PC-3 (cell line): ENCODE measurements around the gene TMEM147. TPM values are rescaled to one million over a fixed set of nuclear protein-coding genes. Genes with fewer than 3 reads are reported as not detected.

Experiments used
- ATAC-seq: fragments of 200-7000 bp; cut with Tn5 transposase; 2 replicates; pipeline ENCODE4 v1.9.1; 2020; ENCODE audit warnings: mild to moderate bottlenecking, moderate library complexity
- Bru-seq: library from RNA; stranded (reverse); fragments of 400-500 nt; gene quantifications from one replicate; lab custom pipeline; 2021; lab: Mats Ljungman, UMichigan
- BruChase-seq, 2 experiments: library from RNA; stranded (reverse); fragments of 400-500 nt; gene quantifications; one replicate each; lab custom pipeline; 2021; lab: Mats Ljungman, UMichigan
- BruUV-seq: library from RNA; stranded (reverse); fragments of 400-500 nt; replicated peaks from 2 replicates; lab custom pipeline; 2021; lab: Mats Ljungman, UMichigan
- CTCF ChIA-PET: fragments of 300-600 bp; sonication (Branson Sonifier 250); formaldehyde crosslinking; loops from one replicate; lab custom pipeline; 2022; ENCODE audit warnings: antibody characterized with exemption; lab: Charles Lee
- POLR2A ChIA-PET: fragments of 300-600 bp; sonication (Branson Sonifier 250); formaldehyde crosslinking; loops from one replicate; lab custom pipeline; 2022; ENCODE audit warnings: antibody characterized with exemption; ENCODE audit not compliant: unreplicated experiment; lab: Charles Lee
- DNase-seq: peaks from one replicate; pipeline ENCODE4 v3.0.0-alpha.2; 2015
- H2AFZ ChIP-seq: fragments of 300-600 bp; sonication (generic); 2 replicates; pipeline ENCODE4 v1.6.0; 2016; ENCODE audit warnings: antibody characterized with exemption, low read length
- H3F3A ChIP-seq: fragments of 300-600 bp; sonication (generic); one replicate; pipeline ENCODE4 v1.6.0; 2017; ENCODE audit warnings: antibody characterized with exemption, low read length, control low read depth, mild to moderate bottlenecking; ENCODE audit not compliant: unreplicated experiment
- H3K27ac ChIP-seq: fragments of 300-600 bp; sonication (generic); 2 replicates; pipeline ENCODE4 v1.5.1; 2016; ENCODE audit warnings: mild to moderate bottlenecking, low read length
- H3K27me3 ChIP-seq: fragments of 300-600 bp; sonication (generic); 2 replicates; pipeline ENCODE4 v1.6.1; 2016; ENCODE audit warnings: low read length, mixed read lengths
- H3K36me3 ChIP-seq: fragments of 300-600 bp; sonication (generic); 2 replicates; pipeline ENCODE4 v1.6.1; 2016; ENCODE audit warnings: low read depth, mixed run types, low read length, mixed read lengths
- H3K4me1 ChIP-seq: fragments of 300-600 bp; sonication (generic); 2 replicates; pipeline ENCODE4 v1.5.1; 2016; ENCODE audit warnings: low read length; ENCODE audit not compliant: insufficient read depth
- H3K4me2 ChIP-seq: fragments of 300-600 bp; sonication (generic); 2 replicates; pipeline ENCODE4 v1.6.0; 2016; ENCODE audit warnings: low read length
- H3K4me3 ChIP-seq: fragments of 300-600 bp; sonication (generic); 2 replicates; pipeline ENCODE4 v1.5.1; 2016; ENCODE audit warnings: mild to moderate bottlenecking, low read length, mixed read lengths
- H3K79me2 ChIP-seq: fragments of 300-600 bp; sonication (generic); 2 replicates; pipeline ENCODE4 v1.6.1; 2017; ENCODE audit warnings: low read length, mixed read lengths
- H3K9ac ChIP-seq: fragments of 300-600 bp; sonication (generic); 2 replicates; pipeline ENCODE4 v1.6.0; 2016; ENCODE audit warnings: mild to moderate bottlenecking, low read length
- H3K9me2 ChIP-seq: fragments of 300-600 bp; sonication (generic); replicated peaks from 2 replicates; pipeline ENCODE4 v1.6.1; 2016; ENCODE audit warnings: mixed run types, low read length, mixed read lengths
- H3K9me3 ChIP-seq: fragments of 300-600 bp; sonication (generic); 2 replicates; pipeline ENCODE4 v1.6.1; 2016; ENCODE audit warnings: low read length, mixed read lengths
- H4K20me1 ChIP-seq: fragments of 300-600 bp; sonication (generic); 2 replicates; pipeline ENCODE4 v1.6.1; 2016; ENCODE audit warnings: low read length, mixed read lengths
- EZH2 ChIP-seq: fragments of 300-600 bp; sonication (generic); IDR thresholded peaks from one replicate; pipeline ENCODE4 v1.6.1; 2017; ENCODE audit warnings: antibody characterized with exemption, mild to moderate bottlenecking, low read length; ENCODE audit not compliant: unreplicated experiment
- EZH2phosphoT487 ChIP-seq: fragments of 300-600 bp; sonication (generic); IDR thresholded peaks from 2 replicates; pipeline ENCODE4 v1.6.1; 2018; ENCODE audit warnings: mild to moderate bottlenecking, antibody characterized with exemption, low read length, borderline replicate concordance
- intact Hi-C: fragments of 100-400 bp; cut with micrococcal nuclease; formaldehyde crosslinking; loops from 2 replicates; pipeline ENCODE4 v1.9.0; 2023
- long read RNA-seq: library from polyadenylated mRNA; unstranded; transcript quantifications from one replicate; pipeline ENCODE4 v2.0.0, GENCODE V29; 2021; ENCODE audit not compliant: unreplicated experiment
- total RNA-seq: library from RNA; depleted of rRNA; stranded (reverse); fragments of >200 nt; gene quantifications from 2 replicates; pipeline ENCODE4 v1.2.3, GENCODE V29; 2014; rRNA removed
- TF ChIP-seq, protein P1 (sequence below): fragments of 300-600 bp; sonication (generic); conservative IDR thresholded peaks from 2 replicates; pipeline ENCODE4 v1.5.1; 2017; ENCODE audit warnings: antibody characterized with exemption, low read depth, mild to moderate bottlenecking, low read length

TMEM147 gene
- total RNA-seq, result 191 and 206 TPM in 2 replicates
- percentile 79 among the genes with signal in this experiment for Bru-seq, nascent RNA
- BruChase-seq, experiment 1, labeled RNA remaining after a 6-hour chase, result percentile 89 among the genes with signal in this experiment
- BruChase-seq, experiment 2, labeled RNA remaining after a 2-hour chase, result percentile 82 among the genes with signal in this experiment
- long read RNA-seq, transcript TMEM147-202 (6 exons, 935 nt), result minor isoform, 7 of 217 reads
- long read RNA-seq, transcript TMEM147-201 (7 exons, 899 nt), result major isoform, 94 of 217 reads
- long read RNA-seq, partial matches to known transcripts, result 11 of 217 reads
- long read RNA-seq, other reads (novel, unspliced or antisense), result 104 of 217 reads

DNA sequence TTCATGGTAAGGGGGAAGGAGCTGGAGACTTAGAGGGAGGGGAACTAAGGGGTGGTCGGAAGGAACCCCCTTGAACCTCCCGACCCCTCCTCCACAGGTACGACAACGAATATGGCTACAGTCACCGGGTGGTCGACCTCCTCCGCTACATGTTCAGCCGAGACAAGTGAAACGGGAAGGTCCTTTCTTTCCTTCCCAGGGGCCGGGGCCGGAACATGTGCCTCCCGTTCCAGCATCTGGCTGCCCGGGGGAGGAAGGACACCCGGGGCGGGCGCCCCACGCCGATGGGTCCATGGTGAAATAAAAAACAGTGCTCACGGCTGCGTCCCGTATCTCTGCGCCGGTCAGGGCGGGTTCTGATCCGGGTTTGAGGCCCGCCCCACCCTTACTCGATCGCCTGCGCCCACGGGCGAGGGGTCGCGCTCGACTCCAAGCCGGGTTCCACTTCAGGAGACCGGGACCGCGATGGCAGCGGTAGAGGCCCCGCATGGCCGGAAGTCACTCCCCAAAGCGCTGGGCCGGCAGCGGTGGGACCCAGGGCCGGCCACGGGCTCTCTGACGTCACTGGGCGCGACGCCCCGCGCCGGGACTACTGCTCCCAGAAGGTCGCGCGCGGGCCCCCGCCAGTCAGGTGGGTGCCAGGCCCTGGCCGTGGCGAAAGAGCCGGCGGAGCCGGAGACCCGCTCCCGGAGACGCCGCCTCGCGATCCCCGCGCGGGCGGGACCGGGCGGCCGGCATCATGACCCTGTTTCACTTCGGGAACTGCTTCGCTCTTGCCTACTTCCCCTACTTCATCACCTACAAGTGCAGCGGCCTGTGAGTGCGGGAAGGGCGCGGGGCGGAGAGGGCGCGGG lies at the start of gene TMEM147:
Gene TMEM147, plus strand, starts transcription at position 626 of the 854 bp plus-strand sequence. Its CDS starts 114 bp downstream, at position 740.
- DNase-seq, result peak; percentile 84

DNA sequence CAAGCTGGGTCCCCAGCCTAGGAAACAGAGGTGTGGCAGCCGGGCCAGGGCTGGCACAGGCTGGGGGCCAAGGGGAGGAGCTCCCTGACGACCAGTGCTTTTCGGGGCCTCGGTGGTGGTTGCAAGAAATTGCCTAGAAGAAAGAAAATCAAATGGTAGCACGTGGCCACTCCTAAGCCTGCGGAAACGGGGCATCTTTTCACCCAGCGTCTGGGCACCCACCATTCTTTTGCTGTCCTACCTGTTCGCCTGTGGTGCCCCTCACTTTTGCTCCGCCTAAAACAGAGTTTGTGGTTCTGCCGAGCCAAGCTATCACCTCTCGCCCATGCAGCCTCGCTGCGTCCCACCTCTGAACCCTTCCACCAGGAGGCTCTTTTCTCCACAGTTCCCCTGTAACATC lies 48.0 kb upstream of the TMEM147 start:
- Histone ChIP-seq H3K4me2 (no peak overlapping the region), H3K27ac (no peak overlapping the region), H2AFZ (no peak overlapping the region), H3K9ac (no peak overlapping the region), H3K9me3 (no peaks in the 10 kb centered on the region), H3K4me1 (no peaks in the 10 kb centered on the region), H3K4me3 (no peak overlapping the region), H3K27me3 (no peaks in the 10 kb centered on the region), H3F3A (no peaks in the 10 kb centered on the region), H3K36me3 (no peaks in the 10 kb centered on the region), H3K9me2 (no peaks in the 10 kb centered on the region), H4K20me1 (no peaks in the 10 kb centered on the region), H3K79me2 (no peaks in the 10 kb centered on the region)
- POLR2A ChIA-PET, result no interaction called here
- CTCF ChIA-PET, result no interaction called here
- ATAC-seq, result no peak
- TF ChIP-seq EZH2phosphoT487, result no peak
- no peak for TF ChIP-seq EZH2
- TF ChIP-seq, protein P1, sequence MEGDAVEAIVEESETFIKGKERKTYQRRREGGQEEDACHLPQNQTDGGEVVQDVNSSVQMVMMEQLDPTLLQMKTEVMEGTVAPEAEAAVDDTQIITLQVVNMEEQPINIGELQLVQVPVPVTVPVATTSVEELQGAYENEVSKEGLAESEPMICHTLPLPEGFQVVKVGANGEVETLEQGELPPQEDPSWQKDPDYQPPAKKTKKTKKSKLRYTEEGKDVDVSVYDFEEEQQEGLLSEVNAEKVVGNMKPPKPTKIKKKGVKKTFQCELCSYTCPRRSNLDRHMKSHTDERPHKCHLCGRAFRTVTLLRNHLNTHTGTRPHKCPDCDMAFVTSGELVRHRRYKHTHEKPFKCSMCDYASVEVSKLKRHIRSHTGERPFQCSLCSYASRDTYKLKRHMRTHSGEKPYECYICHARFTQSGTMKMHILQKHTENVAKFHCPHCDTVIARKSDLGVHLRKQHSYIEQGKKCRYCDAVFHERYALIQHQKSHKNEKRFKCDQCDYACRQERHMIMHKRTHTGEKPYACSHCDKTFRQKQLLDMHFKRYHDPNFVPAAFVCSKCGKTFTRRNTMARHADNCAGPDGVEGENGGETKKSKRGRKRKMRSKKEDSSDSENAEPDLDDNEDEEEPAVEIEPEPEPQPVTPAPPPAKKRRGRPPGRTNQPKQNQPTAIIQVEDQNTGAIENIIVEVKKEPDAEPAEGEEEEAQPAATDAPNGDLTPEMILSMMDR, result no peak
- no TSS peak for BruUV-seq
- no peak for DNase-seq
- intact Hi-C loops, result no loop called here

More for the DNA sequence above, at the start of gene TMEM147:
- no peaks in the 10 kb centered on the region for H3F3A ChIP-seq
- no peaks in the 10 kb centered on the region for H3K27me3 ChIP-seq
- H4K20me1 ChIP-seq, result no peaks in the 10 kb centered on the region
- H3K27ac ChIP-seq, result peak within 1 kb of the TSS; percentile 48
- H3K36me3 ChIP-seq, result no peaks in the 10 kb centered on the region
- TF ChIP-seq EZH2, result no peak
- no peak for TF ChIP-seq EZH2phosphoT487
- TF ChIP-seq, protein P1, result no peak
- no peaks in the 10 kb centered on the region for H3K9me2 ChIP-seq
- peak within 1 kb of the TSS; percentile 98 for H2AFZ ChIP-seq
- POLR2A ChIA-PET, result no interaction called here
- intact Hi-C loops, result loop anchor here (2.0 to 5.0 kb wide), 2 partner anchors 26 to 172 kb away; partner anchors contain the start of gene KMT2B
- peak within 1 kb of the TSS; percentile 90 for H3K4me2 ChIP-seq
- peak within 1 kb of the TSS; percentile 97 for H3K9ac ChIP-seq
- peak; percentile 94 for ATAC-seq
- CTCF ChIA-PET, result no interaction called here
- H3K9me3 ChIP-seq, result no peaks in the 10 kb centered on the region
- H3K79me2 ChIP-seq, result peaks cover 40% of the 10 kb centered on the region
- BruUV-seq, result TSS peak; percentile 78
- H3K4me1 ChIP-seq, result peaks cover 14% of the 10 kb centered on the region; the same call in 1 of the 2 replicates
- H3K4me3 ChIP-seq, result peak within 1 kb of the TSS; percentile 88
